ENCODE results near the gene RAP1GAP. TPM values are rescaled to one million over a fixed set of nuclear protein-coding genes. Genes with fewer than 3 reads are reported as not detected.

Gene RAP1GAP
- total RNA-seq, 2 experiments from 2014 or later = 1.3 to 1.6 TPM

DNA sequence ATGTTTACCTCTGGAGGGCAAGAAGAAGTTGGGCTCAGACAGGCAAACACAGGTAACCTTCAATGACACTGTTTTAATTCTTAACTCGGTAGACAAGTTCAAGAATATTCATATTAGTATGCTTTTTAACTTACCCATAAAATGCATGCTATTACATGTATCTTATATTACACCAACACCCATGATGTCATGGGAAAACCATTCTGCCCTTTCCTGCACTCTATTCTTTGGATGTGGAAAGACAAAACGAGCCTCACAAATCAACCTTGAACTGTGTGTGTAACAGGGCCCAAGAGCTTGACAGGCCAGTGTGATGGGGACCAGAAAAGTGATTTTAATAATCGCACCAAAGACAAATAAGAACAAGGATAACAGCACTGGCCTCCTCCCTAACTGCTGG is 22.6 kb upstream of the RAP1GAP start:
- Mint-ChIP-seq H3K4me3 (no peak overlapping the region), H3K4me1 (ENCODE audit: low read depth) (no peaks in the 10 kb centered on the region), H3K9me3 (no peaks in the 10 kb centered on the region), H3K27me3 (no peaks in the 10 kb centered on the region), H3K36me3 (ENCODE audit: low read depth) (peaks cover 39% of the 10 kb centered on the region), H3K27ac (no peak overlapping the region)
- DNase-seq = no peak
- TF ChIP-seq, protein P1, sequence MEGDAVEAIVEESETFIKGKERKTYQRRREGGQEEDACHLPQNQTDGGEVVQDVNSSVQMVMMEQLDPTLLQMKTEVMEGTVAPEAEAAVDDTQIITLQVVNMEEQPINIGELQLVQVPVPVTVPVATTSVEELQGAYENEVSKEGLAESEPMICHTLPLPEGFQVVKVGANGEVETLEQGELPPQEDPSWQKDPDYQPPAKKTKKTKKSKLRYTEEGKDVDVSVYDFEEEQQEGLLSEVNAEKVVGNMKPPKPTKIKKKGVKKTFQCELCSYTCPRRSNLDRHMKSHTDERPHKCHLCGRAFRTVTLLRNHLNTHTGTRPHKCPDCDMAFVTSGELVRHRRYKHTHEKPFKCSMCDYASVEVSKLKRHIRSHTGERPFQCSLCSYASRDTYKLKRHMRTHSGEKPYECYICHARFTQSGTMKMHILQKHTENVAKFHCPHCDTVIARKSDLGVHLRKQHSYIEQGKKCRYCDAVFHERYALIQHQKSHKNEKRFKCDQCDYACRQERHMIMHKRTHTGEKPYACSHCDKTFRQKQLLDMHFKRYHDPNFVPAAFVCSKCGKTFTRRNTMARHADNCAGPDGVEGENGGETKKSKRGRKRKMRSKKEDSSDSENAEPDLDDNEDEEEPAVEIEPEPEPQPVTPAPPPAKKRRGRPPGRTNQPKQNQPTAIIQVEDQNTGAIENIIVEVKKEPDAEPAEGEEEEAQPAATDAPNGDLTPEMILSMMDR (IDR thresholded peaks at IDR 0.05) = no peak
- ChIA-PET CTCF (no interaction called here), POLR2A (no interaction called here)
- intact Hi-C loops (cut with micrococcal nuclease) = no loop called here
- no peak for ATAC-seq

DNA sequence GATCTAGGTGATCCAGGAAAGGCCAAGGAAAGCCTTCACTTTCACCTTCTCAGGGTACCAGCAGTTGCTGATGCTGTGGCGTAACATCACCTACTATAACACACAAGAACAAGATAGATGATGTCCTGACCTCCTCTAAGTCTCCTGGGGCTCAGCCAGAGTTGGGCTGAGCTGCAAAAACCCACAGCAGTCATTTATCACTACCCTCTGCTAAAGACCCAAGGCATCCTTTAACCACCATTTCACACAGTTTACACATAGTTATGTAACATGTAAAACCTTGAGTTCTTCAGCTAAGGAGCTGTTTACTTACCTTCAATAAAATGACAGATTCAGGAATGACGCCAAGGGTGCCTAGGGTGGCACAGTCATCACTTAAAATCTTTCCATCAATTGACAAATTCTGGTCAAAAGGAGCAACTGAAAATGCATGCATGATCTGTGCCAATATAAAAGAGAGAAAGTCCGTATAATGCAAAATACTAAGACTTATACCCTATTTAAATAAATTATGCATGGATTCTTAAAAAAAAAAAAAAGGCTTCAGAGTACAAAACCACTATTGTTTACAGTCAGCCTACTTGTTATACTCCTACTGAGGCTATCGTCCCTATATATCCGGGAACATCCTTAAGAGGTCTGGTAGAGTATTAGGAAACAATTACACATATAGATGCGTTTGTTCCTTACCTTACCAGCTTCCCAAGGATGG is 20.7 kb upstream of the RAP1GAP start:
- ATAC-seq (no peak), DNase-seq (no peak)
- Mint-ChIP-seq H3K36me3 (ENCODE audit: low read depth) (peaks cover 50% of the 10 kb centered on the region), H3K9me3 (no peaks in the 10 kb centered on the region), H3K27me3 (no peaks in the 10 kb centered on the region), H3K4me3 (no peak overlapping the region), H3K27ac (no peak overlapping the region), H3K4me1 (ENCODE audit: low read depth) (no peaks in the 10 kb centered on the region)
- intact Hi-C loops (cut with micrococcal nuclease) = no loop called here
- CTCF ChIA-PET = no interaction called here
- POLR2A ChIA-PET = no interaction called here
- TF ChIP-seq, protein P1 (IDR thresholded peaks at IDR 0.05) = no peak

DNA sequence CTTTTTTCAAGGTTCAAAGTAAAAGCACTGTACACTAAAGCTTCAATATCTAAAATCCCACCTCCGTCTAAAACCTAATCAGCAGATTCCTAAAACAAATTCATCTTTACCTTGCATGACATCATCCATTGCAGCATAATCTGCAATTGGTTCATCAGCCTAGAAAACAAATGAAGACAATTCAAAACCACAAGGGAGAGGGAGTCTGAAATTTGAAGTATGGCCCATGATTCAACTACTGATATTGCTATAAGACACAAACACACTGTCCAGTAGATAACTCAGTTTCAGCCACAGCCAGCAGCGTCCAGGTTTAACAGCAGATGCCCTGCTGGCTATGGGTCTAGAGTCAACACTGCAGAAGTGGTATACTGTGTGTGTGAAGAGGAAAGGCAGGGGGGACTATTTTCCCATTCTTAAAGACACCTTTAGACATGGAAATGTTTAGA is 17.9 kb upstream of the RAP1GAP start:
- TF ChIP-seq, protein P1 (IDR thresholded peaks at IDR 0.05) = no peak
- ATAC-seq (no peak), DNase-seq (no peak)
- peaks cover 45% of the 10 kb centered on the region for H3K36me3 Mint-ChIP-seq (ENCODE audit: low read depth)
- ChIA-PET CTCF (interaction anchor here (1.1 kb wide), 1 partner anchor 64 kb away, joined by 3 read pairs; no protein-coding TSS in a partner anchor), POLR2A (no interaction called here)
- H3K4me3 Mint-ChIP-seq = no peak overlapping the region
- intact Hi-C loops (cut with micrococcal nuclease) = no loop called here
- no peaks in the 10 kb centered on the region for H3K4me1 Mint-ChIP-seq (ENCODE audit: low read depth)
- H3K9me3 Mint-ChIP-seq = no peaks in the 10 kb centered on the region
- H3K27ac Mint-ChIP-seq = peak overlapping the region; percentile 51
- no peaks in the 10 kb centered on the region for H3K27me3 Mint-ChIP-seq

DNA sequence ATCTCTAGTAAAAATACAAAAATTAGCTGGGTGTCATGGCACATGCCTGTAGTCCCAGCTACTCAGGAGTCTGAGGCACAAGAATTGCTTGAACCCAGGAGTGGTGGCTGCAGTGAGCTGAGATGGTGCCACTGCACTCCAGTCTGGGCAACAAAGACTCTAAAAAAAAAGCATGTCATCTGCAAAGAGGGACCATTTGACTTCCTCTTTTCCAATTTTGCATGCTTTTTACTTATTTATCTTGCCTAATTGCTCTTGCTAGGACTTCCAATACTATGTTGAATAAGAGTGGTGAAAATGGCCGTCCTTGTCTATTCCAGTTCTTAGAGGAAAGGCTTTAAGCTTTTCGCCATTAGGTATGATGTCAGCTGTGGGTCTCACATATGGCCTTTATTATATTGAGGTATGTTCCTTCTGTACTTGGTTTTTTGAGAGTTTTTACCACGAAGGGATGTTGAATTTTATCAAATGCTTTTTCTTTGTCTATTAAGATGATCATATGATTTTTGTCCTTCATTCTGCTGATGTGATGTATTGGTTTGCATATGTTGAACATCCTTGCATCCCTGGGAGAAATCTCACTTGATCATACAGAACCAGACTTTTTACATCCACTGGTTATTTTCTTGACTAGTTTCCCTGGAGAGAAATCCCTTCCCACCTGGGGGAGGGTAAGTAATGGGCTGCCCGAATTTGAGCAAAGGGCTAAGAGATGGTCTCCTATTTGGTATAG is 17.0 kb upstream of the RAP1GAP start:
- Mint-ChIP-seq H3K36me3 (ENCODE audit: low read depth) (peaks cover 45% of the 10 kb centered on the region), H3K4me3 (no peak overlapping the region), H3K9me3 (no peaks in the 10 kb centered on the region), H3K27ac (no peak overlapping the region), H3K27me3 (no peaks in the 10 kb centered on the region), H3K4me1 (ENCODE audit: low read depth) (no peaks in the 10 kb centered on the region)
- ChIA-PET POLR2A (interaction anchor here (1.3 kb wide), 1 partner anchor 14 kb away, joined by 3 read pairs; no protein-coding TSS in a partner anchor), CTCF (interaction anchor here (1.1 kb wide), 1 partner anchor 63 kb away, joined by 3 read pairs; no protein-coding TSS in a partner anchor)
- no peak for DNase-seq
- no peak for ATAC-seq
- intact Hi-C loops (cut with micrococcal nuclease) = no loop called here
- TF ChIP-seq, protein P1 (IDR thresholded peaks at IDR 0.05) = no peak

DNA sequence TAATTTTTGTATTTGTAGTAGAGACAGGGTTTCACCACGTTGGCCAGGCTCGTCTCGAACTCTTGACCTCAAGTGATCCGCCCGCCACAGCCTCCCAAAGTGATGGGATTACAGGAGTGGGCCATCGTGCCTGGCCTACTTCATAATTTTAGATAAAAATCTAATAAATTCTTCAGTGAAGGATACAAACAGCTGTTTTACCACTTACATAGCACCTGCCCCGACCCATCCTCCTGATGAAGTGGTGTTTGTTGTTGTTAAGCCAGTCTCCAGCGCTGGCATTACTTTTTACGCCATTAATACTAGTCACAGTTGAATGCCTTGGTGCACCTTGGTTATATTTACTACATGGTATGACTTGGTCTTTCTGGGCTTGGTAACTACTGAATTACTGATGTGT is 12.3 kb upstream of the RAP1GAP start:
- ChIA-PET CTCF (no interaction called here), POLR2A (no interaction called here)
- TF ChIP-seq, protein P1 (IDR thresholded peaks at IDR 0.05) = no peak
- intact Hi-C loops (cut with micrococcal nuclease) = no loop called here
- H3K27ac Mint-ChIP-seq = no peak overlapping the region
- no peaks in the 10 kb centered on the region for H3K9me3 Mint-ChIP-seq
- DNase-seq (no peak), ATAC-seq (no peak)
- no peak overlapping the region for H3K4me3 Mint-ChIP-seq
- H3K27me3 Mint-ChIP-seq = no peaks in the 10 kb centered on the region
- peaks cover 32% of the 10 kb centered on the region for H3K36me3 Mint-ChIP-seq (ENCODE audit: low read depth)
- H3K4me1 Mint-ChIP-seq (ENCODE audit: low read depth) = no peaks in the 10 kb centered on the region

All from activated CD8-positive, alpha-beta T cell treated with anti-CD3 and anti-CD28 coated beads for 36 hours (primary cell).